SK-N-SH (cell line): ENCODE results near the gene SLFN14. TPM values are rescaled to one million over a fixed set of nuclear protein-coding genes. Genes with fewer than 3 reads are reported as not detected.

Experiments used
- CTCF ChIA-PET: fragments of 300-600, 350-600 bp; formaldehyde crosslinking; extraction: SDS; loops from one replicate; lab custom pipeline; 2021; lab: Yijun Ruan, JAX
- POLR2A ChIA-PET: fragments of 350-600 bp; sonication (Branson Sonifier 250); formaldehyde crosslinking; extraction: SDS; loops from one replicate; lab custom pipeline; 2020; ENCODE audit warnings: antibody characterized with exemption, inconsistent platforms; lab: Yijun Ruan, JAX
- DNase-seq: peaks from one replicate; pipeline ENCODE4 v3.0.0; 2012
- H2AFZ ChIP-seq: fragments of 200-600 bp; sonication (generic); 2 replicates; pipeline ENCODE4 v1.8.1; 2016; ENCODE audit warnings: antibody characterized with exemption, mild to moderate bottlenecking, low read depth
- H3F3A ChIP-seq: fragments of 200-600 bp; sonication (generic); replicated peaks from 2 replicates; pipeline ENCODE3; 2016; ENCODE audit warnings: antibody characterized with exemption, mild to moderate bottlenecking; ENCODE audit not compliant: insufficient read depth
- H3K27ac ChIP-seq, 2 experiments: fragments of 200-500 bp in 1 of 2; fragments of 200-600 bp in 1 of 2; sonication (Bioruptor generic) in 1 of 2; sonication (generic), shearing (Covaris generic) in 1 of 2; 2 replicates each; pipeline versions ENCODE4 v1.5.1 to v1.6.1; 2014 to 2016; ENCODE audit warnings: low read depth in 2 of 2, inconsistent platforms in 1 of 2, low read length in 1 of 2, mild to moderate bottlenecking in 1 of 2, mixed read lengths in 1 of 2
- H3K27me3 ChIP-seq: fragments of 200-600 bp; sonication (generic), shearing (Covaris generic); 2 replicates; pipeline ENCODE4 v1.6.1; 2016; ENCODE audit warnings: mixed run types; ENCODE audit not compliant: insufficient read depth
- H3K36me3 ChIP-seq, 2 experiments: fragments of 200-500 bp in 1 of 2; fragments of 200-600 bp in 1 of 2; sonication (Bioruptor generic) in 1 of 2; sonication (generic) in 1 of 2; replicated peaks in 1 of 2; 2 replicates each; pipeline versions ENCODE3 to v1.5.1; 2014 to 2016; ENCODE audit warnings: low read length in 1 of 2, mild to moderate bottlenecking in 1 of 2; ENCODE audit not compliant: insufficient read depth in 2 of 2, control insufficient read depth in 1 of 2
- H3K4me1 ChIP-seq, 2 experiments: fragments of 200-500 bp in 1 of 2; fragments of 200-600 bp in 1 of 2; sonication (Bioruptor generic) in 1 of 2; sonication (generic), shearing (Covaris generic) in 1 of 2; 2 replicates each; pipeline versions ENCODE4 v1.5.1 to v1.6.1; 2014 to 2016; ENCODE audit warnings: low read depth in 1 of 2, low read length in 1 of 2, mixed run types in 1 of 2; ENCODE audit not compliant: insufficient read depth in 2 of 2, control insufficient read depth in 1 of 2
- H3K4me2 ChIP-seq: fragments of 200-600 bp; sonication (generic), shearing (Covaris generic); 2 replicates; pipeline ENCODE4 v1.6.1; 2017; ENCODE audit warnings: mixed run types
- H3K4me3 ChIP-seq, 2 experiments: fragments of 200-500 bp in 1 of 2; fragments of 200-600 bp in 1 of 2; sonication (Bioruptor generic) in 1 of 2; sonication (generic), shearing (Covaris generic) in 1 of 2; 2 replicates each; pipeline versions ENCODE4 v1.5.1 to v1.8.1; 2014 to 2016; ENCODE audit warnings: low read depth in 2 of 2, inconsistent platforms in 1 of 2, low read length in 1 of 2, mild to moderate bottlenecking in 1 of 2, mixed read lengths in 1 of 2, moderate library complexity in 1 of 2
- H3K79me2 ChIP-seq: fragments of 200-600 bp; sonication (generic); 2 replicates; pipeline ENCODE4 v1.8.1; 2017; ENCODE audit warnings: mild to moderate bottlenecking; ENCODE audit not compliant: insufficient read depth
- H3K9ac ChIP-seq: fragments of 200-600 bp; sonication (generic); 2 replicates; pipeline ENCODE4 v1.6.1; 2017; ENCODE audit warnings: mixed run types
- H3K9me2 ChIP-seq: fragments of 200-600 bp; sonication (generic); 2 replicates; pipeline ENCODE4 v1.6.1; 2017; ENCODE audit warnings: mixed run types
- H3K9me3 ChIP-seq: fragments of 200-600 bp; sonication (generic); 2 replicates; pipeline ENCODE4 v1.6.1; 2017; ENCODE audit warnings: mixed run types, mild to moderate bottlenecking, moderate library complexity
- H4K20me1 ChIP-seq: fragments of 200-600 bp; sonication (generic); 2 replicates; pipeline ENCODE4 v1.6.1; 2017; ENCODE audit warnings: mild to moderate bottlenecking, mixed run types; ENCODE audit not compliant: insufficient read depth
- FOXM1 ChIP-seq: IDR thresholded peaks from 2 replicates; pipeline ENCODE4 v1.4.0; 2012; ENCODE audit warnings: low read depth, mild to moderate bottlenecking
- GATA2 ChIP-seq: sonication (generic); formaldehyde crosslinking; IDR thresholded peaks from 2 replicates; pipeline ENCODE4 v1.5.0; 2020; ENCODE audit warnings: mild to moderate bottlenecking, missing genetic modification reagents
- MEF2A ChIP-seq: IDR thresholded peaks from 2 replicates; pipeline ENCODE4 v1.4.0; 2012; ENCODE audit warnings: low read depth, borderline replicate concordance
- MXI1 ChIP-seq: IDR thresholded peaks from 2 replicates; pipeline ENCODE4 v1.6.1; 2012; ENCODE audit warnings: mild to moderate bottlenecking, low read depth, low read length, improper control_type of control experiment
- REST ChIP-seq: IDR thresholded peaks from 2 replicates; pipeline ENCODE4 v1.6.1; 2012; ENCODE audit warnings: mild to moderate bottlenecking, low read depth, low read length, moderate library complexity
- TAF1 ChIP-seq: IDR thresholded peaks from 2 replicates; pipeline ENCODE4 v1.6.1; 2012; ENCODE audit warnings: low read depth, mild to moderate bottlenecking, low read length, moderate library complexity, borderline replicate concordance
- TCF12 ChIP-seq: IDR thresholded peaks from 2 replicates; pipeline ENCODE4 v1.4.0; 2012
- ZBTB33 ChIP-seq: IDR thresholded peaks from 2 replicates; pipeline ENCODE4 v1.4.0; 2012; ENCODE audit warnings: low read depth, borderline replicate concordance
- WGBS: methylation state at CpG from one replicate; pipeline ENCODE4 v1.1.6; 2017; ENCODE audit warnings: low lambda C conversion rate; 5-methylcytosine and 5-hydroxymethylcytosine counted together
- polyA plus RNA-seq, 3 experiments: library from polyadenylated mRNA; depleted of rRNA; stranded (reverse); fragments of >200 nt; gene quantifications; 2 replicates each; pipeline ENCODE4 v1.2.3, GENCODE V29; 2012

SLFN14 gene
- polyA plus RNA-seq, 1 of the 3 experiments (the other 2 are of a cell fraction): not detected

- peaks cover 24% of the 10 kb centered on the region for H3K79me2 ChIP-seq
- H2AFZ ChIP-seq: peak overlapping the region; percentile 85
- H3K36me3 ChIP-seq: peaks cover 10 to 23% of the 10 kb centered on the region in 2 experiments
- no peaks in the 10 kb centered on the region for H3K9me3 ChIP-seq
- H3K4me2 ChIP-seq: peak overlapping the region; percentile 94
- H3K27me3 ChIP-seq: no peaks in the 10 kb centered on the region
- peak overlapping the region; percentile 90 for H3K9ac ChIP-seq
- 5% methylated on average over 11 of the region's 11 CpGs for WGBS
- no peaks in the 10 kb centered on the region for H4K20me1 ChIP-seq
- DNase-seq: peak; percentile 10
- CTCF ChIA-PET: interaction anchor here (1.0 to 2.6 kb wide), 7 partner anchors 10 to 230 kb away, joined by 3 to 17 read pairs (median 5); partner anchors contain the start of gene TAF15
- peak overlapping the region; percentile 58 to 93 for H3K27ac ChIP-seq
- POLR2A ChIA-PET: interaction anchor here (0.6 to 3.8 kb wide), 7 partner anchors 8 to 1819 kb away, joined by 3 to 27 read pairs (median 4); partner anchors contain the start of genes AP2B1, RASL10B and TAF15
- H3F3A ChIP-seq: peaks cover 25% of the 10 kb centered on the region
- H3K4me3 ChIP-seq: peak overlapping the region; percentile 89 to 94
- TF ChIP-seq GATA2 (no peak), MEF2A (no peak), MXI1 (no peak), REST (no peak), TCF12 (no peak), FOXM1 (no peak), ZBTB33 (no peak), TAF1 (no peak)
- H3K4me1 ChIP-seq: peaks cover 0 to 16% of the 10 kb centered on the region in 2 experiments; a peak in 3 of 4 replicates
- no peaks in the 10 kb centered on the region for H3K9me2 ChIP-seq
These were observed 18.4 kb upstream of the SLFN14 start for GRCh38 chr17:35578929-35579432.
